Measurements from ENCODE around the gene PRMT2.

Gene PRMT2

DNA sequence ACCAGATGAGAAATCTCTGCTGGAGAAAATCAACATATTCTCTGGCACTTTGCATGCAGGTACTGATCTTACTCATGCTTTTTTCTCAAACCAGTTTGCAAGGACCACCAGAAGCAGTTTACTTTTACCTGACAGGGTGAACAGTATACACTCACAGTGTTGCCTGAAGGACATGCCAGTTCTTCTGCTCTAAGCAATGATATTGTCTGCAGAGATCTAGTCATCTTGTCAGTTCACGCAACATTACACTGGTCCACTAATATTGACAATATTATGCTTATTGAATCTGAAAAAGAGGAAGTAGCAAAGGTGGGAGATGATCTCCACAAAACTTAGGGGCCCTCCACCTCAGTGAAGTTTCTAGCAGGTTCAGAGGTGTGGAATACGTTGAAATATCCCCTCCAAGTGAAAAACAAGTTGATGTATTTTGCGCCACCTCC, 26.8 kb upstream of the PRMT2 start:
- ATAC-seq = no peak
- no peak for DNase-seq (ENCODE audit: low spot score in 2 of 2)
- Mint-ChIP-seq H3K9me3 (peaks cover 3% of the 10 kb centered on the region), H3K36me3 (no peaks in the 10 kb centered on the region), H3K27ac (no peak overlapping the region), H3K4me1 (peaks cover 46% of the 10 kb centered on the region), H3K4me3 (no peak overlapping the region)

DNA sequence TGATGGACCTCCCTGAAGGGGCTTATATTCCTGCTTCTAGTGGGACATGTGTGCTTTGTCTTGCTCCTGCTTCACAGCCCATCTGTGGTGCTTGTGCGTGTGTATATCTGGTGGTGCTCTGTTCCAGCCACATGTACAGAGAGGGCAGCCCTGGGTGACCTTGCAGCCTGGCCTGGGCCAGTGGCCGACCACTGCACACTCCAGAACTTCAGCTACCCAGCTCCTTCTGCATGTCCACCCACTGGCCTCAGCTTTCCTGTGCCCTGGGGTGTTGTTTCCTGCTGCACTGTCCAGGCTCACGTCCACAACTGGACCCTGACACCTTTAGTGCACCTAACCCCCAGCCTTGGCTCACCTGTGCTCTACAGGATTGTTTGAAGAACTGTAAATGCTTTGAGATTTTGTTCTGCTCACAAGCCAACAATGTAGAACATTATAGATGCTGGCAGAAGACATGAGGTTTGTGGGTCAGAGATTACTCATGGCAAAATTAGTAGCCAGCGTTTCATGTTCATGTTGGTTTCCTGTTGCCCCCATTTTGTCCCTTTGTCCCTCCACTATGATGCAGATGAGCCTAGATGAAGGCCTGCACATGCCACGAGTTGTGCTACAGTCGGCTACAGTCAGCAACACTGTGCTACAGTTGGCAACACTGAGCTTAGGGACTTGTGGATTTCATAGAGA, 25.3 kb upstream of the PRMT2 start:
- H3K9me3 Mint-ChIP-seq = peaks cover 3% of the 10 kb centered on the region
- no peaks in the 10 kb centered on the region for H3K36me3 Mint-ChIP-seq
- H3K27ac Mint-ChIP-seq = no peak overlapping the region
- H3K4me3 Mint-ChIP-seq = no peak overlapping the region
- peaks cover 40% of the 10 kb centered on the region for H3K4me1 Mint-ChIP-seq
- ATAC-seq (peak; percentile 49), DNase-seq (ENCODE audit: low spot score in 2 of 2) (no peak)

DNA sequence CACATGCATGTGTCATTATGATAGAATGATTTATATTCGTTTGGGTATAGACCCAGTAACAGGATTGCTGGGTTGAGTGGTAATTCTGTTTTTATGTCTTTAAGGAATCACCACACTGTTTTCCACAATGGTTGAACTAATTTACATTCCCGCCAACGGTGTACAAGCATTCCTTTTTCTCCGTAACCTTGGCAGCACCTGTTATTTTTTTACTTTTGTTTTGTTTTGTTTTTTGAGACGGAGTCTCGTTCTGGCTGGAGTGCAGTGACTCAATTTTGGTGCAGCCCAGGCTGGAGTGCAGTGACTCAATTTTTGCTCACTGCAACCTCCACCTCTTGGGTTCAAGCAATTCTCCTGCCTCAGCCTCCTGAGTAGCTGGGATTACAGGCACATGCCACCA, 22.1 kb upstream of the PRMT2 start:
- Mint-ChIP-seq H3K9me3 (peaks cover 3% of the 10 kb centered on the region), H3K36me3 (no peaks in the 10 kb centered on the region), H3K4me1 (peaks cover 13% of the 10 kb centered on the region), H3K4me3 (no peak overlapping the region), H3K27ac (no peak overlapping the region)
- DNase-seq (ENCODE audit: low spot score in 2 of 2) = no peak
- ATAC-seq = no peak

DNA sequence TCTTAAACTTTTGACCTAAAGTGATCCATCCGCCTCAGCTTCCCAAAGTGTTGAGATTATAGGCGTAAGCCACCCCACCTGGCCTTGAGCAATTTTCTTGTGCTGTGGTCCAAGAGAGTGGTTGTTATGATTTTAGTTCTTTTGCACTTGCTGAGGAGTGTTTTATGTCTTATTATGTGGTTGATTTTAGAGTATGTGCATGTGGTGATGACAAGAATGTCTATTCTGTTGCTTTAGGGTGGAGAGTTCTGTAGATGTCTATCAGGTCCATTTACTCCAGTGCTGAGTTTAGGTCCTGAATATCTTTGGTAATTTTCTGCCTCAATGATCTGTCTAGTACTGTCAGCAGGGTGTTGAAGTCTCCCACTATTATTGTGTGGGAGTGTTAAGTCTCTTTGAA, 19.4 kb upstream of the PRMT2 start:
- Mint-ChIP-seq H3K4me3 (no peak overlapping the region), H3K9me3 (peaks cover 3% of the 10 kb centered on the region), H3K4me1 (peaks cover 5% of the 10 kb centered on the region), H3K36me3 (no peaks in the 10 kb centered on the region), H3K27ac (no peak overlapping the region)
- DNase-seq (ENCODE audit: low spot score in 2 of 2) (no peak), ATAC-seq (no peak)

DNA sequence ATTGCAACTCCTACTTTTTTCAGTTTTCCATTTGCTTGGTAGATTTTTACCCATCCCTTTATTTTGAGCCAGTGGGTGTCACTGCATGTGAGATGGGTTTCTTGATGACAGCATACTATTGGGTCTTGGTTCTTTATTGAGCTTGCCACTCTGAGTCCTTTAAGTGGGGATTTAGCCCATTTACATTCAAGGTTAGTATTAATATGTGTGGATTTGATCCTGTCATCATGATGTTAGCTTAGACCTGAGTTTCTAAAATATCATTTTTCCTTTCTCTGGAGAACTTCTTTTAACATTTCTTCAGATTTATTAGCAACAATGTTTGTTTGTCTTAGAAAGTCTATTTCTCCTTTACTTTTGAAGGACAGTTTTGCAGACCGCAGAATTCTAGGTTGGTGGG, 18.8 kb upstream of the PRMT2 start:
- H3K36me3 Mint-ChIP-seq = no peaks in the 10 kb centered on the region

DNA sequence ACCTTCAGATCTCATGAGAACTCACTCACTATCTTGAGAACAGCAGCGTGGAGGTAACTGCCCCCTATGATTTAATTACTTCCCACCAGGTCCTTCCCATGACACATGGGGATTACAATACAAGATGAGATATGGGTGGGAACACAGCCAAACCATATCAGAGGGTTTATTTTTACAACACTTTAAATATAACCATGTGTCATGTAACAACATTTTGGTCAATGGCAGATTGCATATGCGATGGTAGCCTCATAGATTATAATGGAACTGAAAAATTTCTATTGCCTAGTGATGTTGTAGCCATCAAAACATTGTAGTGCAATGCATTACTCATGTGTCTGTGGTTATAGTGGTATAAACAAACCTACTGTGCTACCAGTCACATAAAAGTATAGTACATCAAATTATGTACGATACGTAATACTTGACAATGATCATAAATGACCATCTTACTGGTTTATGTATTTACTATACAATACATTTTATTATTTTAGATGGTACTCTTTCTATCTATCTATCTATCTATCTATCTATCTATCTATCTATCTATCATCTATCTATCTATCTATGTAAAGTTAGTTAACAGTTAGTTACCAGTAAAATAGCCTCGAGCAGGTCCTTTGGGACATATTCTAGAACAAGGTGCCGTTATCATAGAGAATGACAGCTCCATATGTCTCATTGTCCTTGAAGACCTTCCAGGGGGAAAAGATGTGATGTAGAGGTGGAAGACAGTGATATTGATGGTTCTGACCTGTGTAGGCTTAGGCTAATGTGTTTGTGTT, 18.0 kb upstream of the PRMT2 start:
- ATAC-seq (no peak), DNase-seq (ENCODE audit: low spot score in 2 of 2) (no peak)
- Mint-ChIP-seq H3K4me3 (no peak overlapping the region), H3K36me3 (no peaks in the 10 kb centered on the region), H3K27ac (no peak overlapping the region), H3K4me1 (peaks cover 19% of the 10 kb centered on the region), H3K9me3 (no peaks in the 10 kb centered on the region)

More for the DNA sequence above, 18.8 kb upstream of the PRMT2 start:
- Mint-ChIP-seq H3K4me3 (no peak overlapping the region), H3K27ac (no peak overlapping the region), H3K9me3 (peaks cover 2% of the 10 kb centered on the region), H3K4me1 (peaks cover 11% of the 10 kb centered on the region)
- ATAC-seq = no peak
- DNase-seq (ENCODE audit: low spot score in 2 of 2) = no peak

DNA sequence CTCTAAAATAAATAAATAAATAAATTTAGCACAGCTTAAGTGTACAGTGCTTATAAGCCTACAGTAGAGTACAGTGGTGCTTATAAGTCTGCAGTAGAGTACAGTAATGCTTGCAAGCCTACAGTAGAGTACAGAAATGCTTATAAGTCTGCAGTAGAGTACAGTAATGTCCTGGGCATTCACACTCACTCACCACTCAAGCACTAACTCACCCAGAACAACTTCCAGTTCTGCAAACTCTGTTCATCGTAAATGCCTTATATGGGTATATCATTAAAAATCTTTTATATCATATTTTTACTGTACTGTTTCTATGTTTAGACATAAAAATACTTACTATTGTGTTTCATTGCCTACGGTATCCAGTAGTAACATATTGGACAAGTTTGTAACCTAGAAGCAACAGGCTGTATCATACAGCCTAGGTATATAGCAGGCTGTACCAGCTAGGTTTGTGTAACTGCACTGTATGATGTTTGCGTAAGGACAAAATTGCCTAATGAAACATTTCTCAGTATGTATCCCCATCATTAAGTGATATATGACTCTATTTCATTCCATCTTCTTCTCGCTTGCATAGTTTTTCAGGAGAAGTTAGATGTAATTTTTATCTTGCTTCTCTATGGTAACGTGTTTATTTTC, 16.6 kb upstream of the PRMT2 start:
- Mint-ChIP-seq H3K9me3 (no peaks in the 10 kb centered on the region), H3K4me1 (peaks cover 27% of the 10 kb centered on the region), H3K4me3 (no peak overlapping the region), H3K27ac (no peak overlapping the region), H3K36me3 (no peaks in the 10 kb centered on the region)
- DNase-seq (ENCODE audit: low spot score in 2 of 2) (no peak), ATAC-seq (no peak)

DNA sequence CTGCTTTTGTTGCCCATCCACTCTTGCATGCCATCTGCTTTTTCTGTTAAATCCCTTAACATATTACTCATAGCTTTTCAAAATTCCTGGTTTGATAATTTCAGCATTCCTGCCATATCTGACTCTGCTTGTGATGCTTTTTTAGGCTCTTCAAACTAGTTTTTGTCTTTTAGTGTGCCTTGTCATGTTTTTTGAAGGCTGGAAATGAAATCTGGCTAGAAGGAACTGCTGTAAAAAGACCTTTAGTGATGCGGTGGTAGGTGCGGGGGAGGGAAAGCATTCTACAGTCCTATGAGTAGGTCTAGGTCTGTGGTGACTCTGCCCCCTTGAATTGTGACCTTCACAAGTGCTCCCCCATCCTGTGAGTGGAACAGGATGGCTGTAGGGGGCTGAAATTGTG, 15.6 kb upstream of the PRMT2 start:
- Mint-ChIP-seq H3K36me3 (no peaks in the 10 kb centered on the region), H3K27ac (no peak overlapping the region), H3K4me3 (no peak overlapping the region), H3K9me3 (no peaks in the 10 kb centered on the region), H3K4me1 (peaks cover 27% of the 10 kb centered on the region)
- ATAC-seq (no peak), DNase-seq (ENCODE audit: low spot score in 2 of 2) (no peak)

DNA sequence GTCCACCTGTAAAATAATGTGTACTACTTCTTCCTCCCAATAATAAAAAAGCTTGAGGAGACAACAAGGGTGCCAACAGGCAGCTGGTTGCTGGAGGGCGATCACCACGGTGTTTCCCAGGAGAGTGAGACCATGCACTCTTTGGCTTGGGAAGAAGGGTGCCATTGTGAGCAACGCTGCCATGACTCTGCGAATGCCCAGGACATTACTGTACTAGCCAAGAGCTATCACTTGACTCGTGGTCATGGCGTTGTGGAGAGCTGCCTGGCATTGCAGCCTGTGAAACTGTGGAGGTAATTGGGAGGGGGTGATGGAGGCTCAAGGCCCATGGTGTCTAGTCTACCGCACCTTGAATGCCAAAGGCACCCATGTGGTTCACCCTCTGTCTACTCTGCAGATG, 14.6 kb upstream of the PRMT2 start:
- H3K9me3 Mint-ChIP-seq = peaks cover 3% of the 10 kb centered on the region
- DNase-seq (ENCODE audit: low spot score in 2 of 2) (no peak), ATAC-seq (no peak)
- peaks cover 27% of the 10 kb centered on the region for H3K4me1 Mint-ChIP-seq
- H3K27ac Mint-ChIP-seq = peak overlapping the region; percentile 33
- no peaks in the 10 kb centered on the region for H3K36me3 Mint-ChIP-seq
- H3K4me3 Mint-ChIP-seq = no peak overlapping the region

DNA sequence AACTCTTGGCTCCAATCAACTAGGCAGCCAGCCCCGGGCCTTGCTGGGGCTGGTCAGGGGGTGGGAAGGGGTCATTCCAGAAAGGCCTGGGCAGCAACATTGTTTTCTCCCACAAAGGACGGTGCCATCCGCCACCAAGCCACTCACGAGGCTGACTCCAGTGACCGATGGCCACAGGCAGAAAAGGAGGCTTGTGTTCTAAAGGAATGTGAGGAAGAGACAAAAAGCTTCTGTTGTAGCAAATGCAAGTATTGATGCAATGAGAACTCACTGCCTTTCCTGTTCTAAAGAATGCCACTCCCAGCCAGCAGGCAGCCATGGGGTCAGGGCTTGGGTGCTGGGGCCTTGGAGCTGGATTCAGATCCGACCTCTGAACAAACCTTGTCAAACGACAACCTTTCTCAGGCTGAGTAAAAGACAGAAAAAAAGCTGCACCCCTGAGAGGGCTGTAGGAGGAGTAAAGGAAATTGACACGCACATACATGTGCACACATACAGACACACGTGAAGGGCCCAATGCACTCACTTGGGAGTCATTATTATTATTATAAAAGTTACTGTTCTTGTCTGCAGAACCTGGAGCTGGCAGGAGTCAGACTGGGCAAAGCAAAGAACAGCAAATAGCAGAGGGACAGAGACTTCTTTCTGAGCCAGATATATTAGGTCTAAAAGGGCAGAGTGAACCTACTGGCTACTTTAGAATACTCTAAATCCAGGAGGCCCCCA, 13.9 kb upstream of the PRMT2 start:
- H3K4me3 Mint-ChIP-seq = peak overlapping the region; percentile 48
- H3K36me3 Mint-ChIP-seq = no peaks in the 10 kb centered on the region
- H3K4me1 Mint-ChIP-seq = peaks cover 32% of the 10 kb centered on the region
- H3K9me3 Mint-ChIP-seq = peaks cover 3% of the 10 kb centered on the region
- ATAC-seq = peak; percentile 83
- peak overlapping the region; percentile 94 for H3K27ac Mint-ChIP-seq
- no peak for DNase-seq (ENCODE audit: low spot score in 2 of 2)

DNA sequence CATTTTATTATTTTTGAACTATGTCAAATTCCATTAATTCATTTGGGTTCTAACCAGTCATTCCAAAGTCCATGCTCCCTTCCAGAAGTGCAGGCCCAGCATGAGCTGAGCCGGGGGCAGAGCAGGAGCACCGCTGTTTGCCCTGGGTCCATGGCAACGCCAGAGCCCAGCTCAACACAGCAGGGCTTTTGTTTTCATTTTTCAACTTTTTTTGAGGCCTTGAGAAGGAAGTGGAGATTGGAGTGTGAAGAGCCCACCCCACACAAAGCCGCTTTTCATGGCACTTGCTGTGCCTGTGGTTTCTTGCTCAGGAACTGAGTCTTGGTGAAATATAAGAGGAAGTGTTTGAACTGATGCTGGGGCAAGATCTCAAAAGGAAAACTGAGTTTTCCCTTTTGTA, 13.2 kb upstream of the PRMT2 start:
- ATAC-seq = peak; percentile 81
- Mint-ChIP-seq H3K4me3 (peak overlapping the region; percentile 48), H3K36me3 (no peaks in the 10 kb centered on the region), H3K27ac (peak overlapping the region; percentile 94), H3K9me3 (peaks cover 3% of the 10 kb centered on the region), H3K4me1 (peaks cover 38% of the 10 kb centered on the region)
- no peak for DNase-seq (ENCODE audit: low spot score in 2 of 2)

DNA sequence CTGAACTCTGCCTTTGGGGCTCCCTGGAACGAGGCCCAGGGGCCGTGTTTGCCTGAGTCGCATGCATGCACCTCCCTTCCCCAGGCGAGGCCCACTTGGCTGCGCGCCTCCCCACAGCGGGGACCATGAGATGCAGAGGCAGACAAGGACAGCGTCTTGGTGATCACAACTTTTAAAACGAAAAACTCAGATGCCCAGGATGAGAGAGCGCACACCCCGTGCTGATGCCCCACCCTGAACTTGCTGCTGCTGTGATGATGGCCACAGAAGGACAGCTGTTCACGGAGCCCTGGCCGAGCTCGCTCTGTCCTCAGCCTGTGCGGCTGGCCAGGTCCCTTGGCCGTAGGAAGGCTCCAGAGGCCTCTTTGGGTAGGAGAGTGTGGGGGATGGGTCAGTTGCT, 11.4 kb upstream of the PRMT2 start:
- Mint-ChIP-seq H3K4me1 (peaks cover 41% of the 10 kb centered on the region), H3K36me3 (no peaks in the 10 kb centered on the region), H3K9me3 (peaks cover 3% of the 10 kb centered on the region), H3K4me3 (no peak overlapping the region), H3K27ac (peak overlapping the region; percentile 32)
- no peak for ATAC-seq
- no peak for DNase-seq (ENCODE audit: low spot score in 2 of 2)

DNA sequence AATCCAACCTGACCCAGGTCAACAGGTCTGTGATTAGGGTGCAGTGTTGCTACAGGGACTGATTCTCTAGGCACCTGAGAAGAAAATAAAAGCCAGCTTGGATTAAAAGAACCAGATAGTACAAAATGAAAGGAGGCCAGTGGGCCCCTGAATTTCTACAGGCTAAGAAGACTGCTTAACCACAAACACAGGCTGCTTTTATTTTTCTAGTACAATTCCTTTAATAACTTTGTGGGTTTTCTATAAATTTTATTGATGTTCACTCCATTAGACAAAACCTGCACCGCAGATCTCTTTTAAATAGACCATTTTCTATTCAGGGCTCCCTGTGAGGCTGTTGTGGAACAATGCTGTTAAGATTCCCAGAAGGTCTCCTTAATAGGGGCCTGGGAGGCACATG, 9.7 kb upstream of the PRMT2 start:
- peaks cover 40% of the 10 kb centered on the region for H3K4me1 Mint-ChIP-seq
- no peak overlapping the region for H3K27ac Mint-ChIP-seq
- H3K4me3 Mint-ChIP-seq = no peak overlapping the region
- H3K9me3 Mint-ChIP-seq = peaks cover 3% of the 10 kb centered on the region
- DNase-seq (ENCODE audit: low spot score in 2 of 2) = no peak
- no peak for ATAC-seq
- H3K36me3 Mint-ChIP-seq = no peaks in the 10 kb centered on the region

DNA sequence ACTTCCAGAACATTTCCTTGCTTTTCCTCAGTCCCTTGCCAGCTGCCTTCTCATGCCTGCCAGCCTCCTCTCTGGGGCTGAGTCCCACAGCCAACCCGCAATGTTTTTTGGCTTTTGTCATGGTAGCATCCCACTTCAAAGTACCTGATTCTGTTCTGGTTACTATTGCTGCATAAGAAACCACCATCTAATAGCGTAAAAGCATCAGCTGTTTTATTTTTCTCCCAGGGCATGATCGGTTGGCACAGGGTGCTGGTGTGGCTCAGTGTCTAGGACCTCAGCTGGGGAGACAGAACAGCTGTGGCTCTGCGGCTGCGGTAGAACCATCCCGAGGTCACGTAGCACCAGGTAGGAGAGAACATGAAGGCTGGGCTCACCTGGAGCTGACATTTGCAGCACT, 8.9 kb upstream of the PRMT2 start:
- H3K36me3 Mint-ChIP-seq = no peaks in the 10 kb centered on the region
- no peak overlapping the region for H3K27ac Mint-ChIP-seq
- no peak overlapping the region for H3K4me3 Mint-ChIP-seq
- no peak for DNase-seq (ENCODE audit: low spot score in 2 of 2)
- no peak for ATAC-seq
- H3K4me1 Mint-ChIP-seq = peaks cover 32% of the 10 kb centered on the region
- H3K9me3 Mint-ChIP-seq = peaks cover 3% of the 10 kb centered on the region

DNA sequence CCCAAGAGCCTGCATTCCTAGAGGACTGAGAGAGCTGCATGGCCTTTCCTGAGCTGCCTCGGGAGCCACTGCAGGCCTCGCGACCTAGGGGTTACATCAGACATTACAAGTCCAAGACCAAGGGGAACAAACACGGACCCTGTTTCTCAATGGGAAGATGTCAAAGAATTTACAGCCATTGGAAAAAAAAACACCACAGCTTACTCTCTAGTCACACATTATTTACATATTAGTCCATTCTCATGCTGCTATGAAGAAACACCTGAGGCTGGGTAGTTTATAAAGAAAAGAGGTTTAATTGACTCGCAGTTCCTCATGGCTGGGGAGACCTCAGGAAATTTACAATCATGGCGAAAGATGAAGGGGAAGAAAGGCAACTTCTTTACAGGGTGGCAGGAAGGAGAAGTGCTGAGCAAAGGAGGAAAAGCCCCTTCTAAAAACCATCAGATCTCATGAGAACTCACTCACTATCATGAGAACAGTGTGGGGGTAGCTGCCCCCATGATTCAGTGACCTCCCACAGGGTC, 8.4 kb upstream of the PRMT2 start:
- H3K4me3 Mint-ChIP-seq = no peak overlapping the region
- H3K9me3 Mint-ChIP-seq = peaks cover 3% of the 10 kb centered on the region
- no peaks in the 10 kb centered on the region for H3K36me3 Mint-ChIP-seq
- no peak for ATAC-seq
- DNase-seq (ENCODE audit: low spot score in 2 of 2) = no peak
- no peak overlapping the region for H3K27ac Mint-ChIP-seq
- peaks cover 27% of the 10 kb centered on the region for H3K4me1 Mint-ChIP-seq

Measured in stimulated activated effector memory CD8-positive, alpha-beta T cell treated with anti-CD3 and anti-CD28 coated beads, Interleukin-12 subunit alpha, Interleukin-12 subunit beta, amount 100 ng/mL, for 72 hours (primary cell).